Right lung (tissue), 10 donors: Measurements from ENCODE around the gene SKIDA1. TPM values are rescaled to one million over a fixed set of nuclear protein-coding genes. Genes with fewer than 3 reads are reported as not detected.
"Not testable (repeated sequence)": the region's sequence is repeated elsewhere in the genome, so short reads cannot be mapped to it uniquely, and the experiment has no call there.

Experiments used
- DNase-seq, 2 donors: peaks; one replicate each; pipeline ENCODE4 v3.0.0-alpha.2; 2013
- long read RNA-seq, 8 donors: transcript quantifications; one replicate each; lab custom pipeline, GENCODE V29; 2026
- polyA plus RNA-seq, 5 donors: library from polyadenylated mRNA; unstranded; fragments of 120-200 nt; gene quantifications; one replicate each; pipeline versions ENCODE4 v1.2.1 to v1.2.3, GENCODE V29; 2013; ENCODE audit warnings: inconsistent platforms in 1 of 5, low replicate concordance in 1 of 5; ENCODE audit not compliant: insufficient read length in 5 of 5, insufficient read depth in 1 of 5

Gene SKIDA1
- 1 to 10 TPM; 4.3 to 5.6 (median 4.6) TPM for polyA plus RNA-seq
- long read RNA-seq, donor 1, partial matches to known transcripts, result 22 of 22 reads
- long read RNA-seq, donor 1, other reads (novel, unspliced or antisense), result 0 of 22 reads
- long read RNA-seq, donor 2, result 0 reads
- long read RNA-seq, donor 3, partial matches to known transcripts, result 21 of 21 reads
- long read RNA-seq, donor 3, other reads (novel, unspliced or antisense), result 0 of 21 reads
- long read RNA-seq, donor 4, partial matches to known transcripts, result 0 of 1 reads
- long read RNA-seq, donor 4, other reads (novel, unspliced or antisense), result 0 of 1 reads
- long read RNA-seq, donor 5, partial matches to known transcripts, result 30 of 36 reads
- long read RNA-seq, donor 5, other reads (novel, unspliced or antisense), result 5 of 36 reads
- long read RNA-seq, donor 6, full-length matches to known transcripts, result 1 of 9 reads
- long read RNA-seq, donor 6, partial matches to known transcripts, result 8 of 9 reads
- long read RNA-seq, donor 6, other reads (novel, unspliced or antisense), result 0 of 9 reads
- long read RNA-seq, donor 7, partial matches to known transcripts, result 16 of 24 reads
- long read RNA-seq, donor 7, other reads (novel, unspliced or antisense), result 7 of 24 reads
- long read RNA-seq, donor 8, result 0 reads

DNA sequence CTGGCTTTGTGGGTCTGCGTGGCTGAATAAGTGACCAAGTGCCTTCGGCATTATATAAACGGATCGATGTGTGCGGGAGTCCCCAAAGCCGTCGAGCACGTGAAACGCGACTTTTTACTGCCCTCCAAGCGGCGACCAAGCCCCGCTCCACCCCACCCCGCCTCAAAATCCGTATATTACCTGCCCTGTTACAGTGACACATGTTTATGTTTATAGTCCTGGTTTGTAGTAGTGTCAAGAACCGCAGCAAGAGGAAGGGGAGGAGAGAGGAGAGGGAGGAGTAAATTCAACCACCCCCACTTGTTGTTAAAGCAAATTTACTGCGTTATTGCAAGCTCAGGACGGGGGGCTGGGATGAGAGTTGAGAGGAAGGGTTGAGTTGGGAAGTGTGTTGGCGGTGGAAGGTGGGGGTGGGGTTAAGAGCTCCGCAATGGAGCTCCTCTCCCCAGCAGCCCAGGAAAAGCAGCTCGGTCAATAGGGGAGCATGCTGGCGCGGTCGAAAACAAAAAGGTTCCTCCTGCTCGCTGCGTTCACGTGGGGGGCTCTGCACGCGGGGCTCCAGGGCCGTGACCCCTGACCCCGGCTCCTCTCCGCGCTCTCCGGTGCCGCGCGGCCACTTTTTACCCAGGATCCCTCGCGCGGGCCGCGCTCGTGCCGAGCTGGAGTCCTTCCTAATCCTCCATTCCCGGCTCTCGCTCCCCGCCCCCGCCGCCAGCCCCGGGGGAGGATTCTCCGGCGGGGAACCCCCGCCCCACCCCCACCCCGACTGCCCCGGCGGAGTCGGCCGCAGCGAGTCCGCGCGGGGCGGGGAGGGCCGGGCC is at the start of gene SKIDA1:
Gene SKIDA1, minus strand, starts transcription at position 316 of the 821 bp plus-strand sequence. CDS start 7,860 bp downstream, outside the sequence.
- peak; percentile 94 to 95 for DNase-seq

DNA sequence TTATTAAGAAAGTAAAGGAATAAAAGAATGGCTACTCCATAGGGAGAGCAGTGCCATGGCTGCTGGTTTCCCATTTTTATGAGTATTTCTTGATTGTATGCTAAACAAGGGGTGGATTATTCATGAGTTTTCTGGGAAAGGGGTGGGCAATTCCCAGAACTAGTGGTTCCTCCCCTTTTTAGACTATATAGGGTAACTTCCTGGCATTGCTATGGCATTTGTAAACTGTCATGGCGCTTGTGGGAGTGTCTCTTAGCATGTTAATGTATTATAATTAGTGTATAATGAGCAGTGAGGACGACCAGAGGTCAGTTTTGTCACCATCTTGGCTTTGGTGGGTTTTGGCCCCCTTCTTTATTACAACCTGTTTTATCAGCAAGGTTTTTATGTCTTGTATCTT is 49.0 kb upstream of the SKIDA1 start:
- DNase-seq, result not testable (repeated sequence)

- DNase-seq, result no peak
Observed at GRCh38 chr10:21572578-21572977, 47.1 kb upstream of the SKIDA1 start.

GRCh38 chr10:21570761-21571521 is 45.5 kb upstream of the SKIDA1 start:
- no peak for DNase-seq

GRCh38 chr10:21558984-21559383 is 33.5 kb upstream of the SKIDA1 start:
- not testable (repeated sequence) for DNase-seq

DNA sequence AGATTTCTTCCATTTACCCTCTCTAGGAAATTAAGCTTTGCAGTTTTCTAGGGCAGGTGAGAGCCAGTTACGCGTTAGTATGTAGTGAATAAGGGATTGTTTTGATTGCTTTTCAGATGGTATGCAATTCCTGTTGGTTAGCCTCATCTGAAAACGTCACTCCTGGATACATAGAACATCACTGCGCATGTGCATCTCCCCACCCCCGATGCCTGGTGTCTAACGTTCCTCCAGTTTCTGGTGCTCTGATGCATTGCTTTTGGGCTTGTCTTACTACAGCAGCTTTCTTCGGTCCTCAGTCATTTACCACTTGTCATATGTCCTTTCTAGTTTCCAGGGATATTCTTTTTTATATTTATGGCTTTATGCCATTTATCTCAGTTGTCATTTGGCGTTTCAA is 31.0 kb upstream of the SKIDA1 start:
- no peak for DNase-seq

- DNase-seq, result no peak
Observed at GRCh38 chr10:21552638-21553037, 27.2 kb upstream of the SKIDA1 start.

GRCh38 chr10:21547246-21547645 is 21.8 kb upstream of the SKIDA1 start:
- DNase-seq, result no peak

DNA sequence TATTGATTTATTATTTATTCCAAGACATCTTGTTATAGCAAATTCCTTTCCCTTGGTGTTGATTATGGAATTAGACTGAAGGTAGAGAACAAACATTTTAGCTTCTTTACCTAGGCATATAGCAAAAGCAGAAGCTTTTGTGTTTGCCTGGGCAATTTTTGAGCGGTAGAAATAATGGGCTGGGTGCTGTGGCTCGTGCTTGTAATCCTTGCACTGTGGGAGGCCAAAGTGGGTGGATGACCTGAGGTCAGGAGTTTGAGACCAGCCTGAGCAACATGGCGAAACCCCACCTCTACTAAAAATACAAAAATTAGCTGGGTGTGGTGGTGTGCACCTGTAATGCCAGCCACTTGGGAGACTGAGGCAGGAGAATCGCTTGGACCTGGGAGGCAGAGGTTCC is 15.2 kb upstream of the SKIDA1 start:
- DNase-seq, result not testable (repeated sequence)

DNA sequence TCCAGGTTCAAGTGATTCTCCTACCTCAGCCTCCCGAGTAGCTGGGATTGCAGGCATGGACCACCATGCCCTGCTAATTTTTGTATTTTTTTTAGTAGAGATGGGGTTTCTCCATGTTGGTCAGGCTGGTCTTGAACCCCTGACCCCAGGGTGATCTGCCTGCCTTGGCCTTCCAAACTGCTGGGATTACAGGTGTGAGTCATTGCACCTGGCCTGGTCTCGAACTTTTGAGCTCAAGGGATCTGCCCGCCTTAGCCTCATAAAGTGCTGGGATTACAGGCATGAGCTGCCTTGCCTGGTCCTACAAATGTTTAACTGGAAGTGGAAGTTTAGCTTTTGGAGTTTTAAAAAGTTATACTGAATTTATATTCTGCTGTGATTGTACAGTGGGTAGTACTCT is 11.4 kb upstream of the SKIDA1 start:
- DNase-seq, result no peak

DNA sequence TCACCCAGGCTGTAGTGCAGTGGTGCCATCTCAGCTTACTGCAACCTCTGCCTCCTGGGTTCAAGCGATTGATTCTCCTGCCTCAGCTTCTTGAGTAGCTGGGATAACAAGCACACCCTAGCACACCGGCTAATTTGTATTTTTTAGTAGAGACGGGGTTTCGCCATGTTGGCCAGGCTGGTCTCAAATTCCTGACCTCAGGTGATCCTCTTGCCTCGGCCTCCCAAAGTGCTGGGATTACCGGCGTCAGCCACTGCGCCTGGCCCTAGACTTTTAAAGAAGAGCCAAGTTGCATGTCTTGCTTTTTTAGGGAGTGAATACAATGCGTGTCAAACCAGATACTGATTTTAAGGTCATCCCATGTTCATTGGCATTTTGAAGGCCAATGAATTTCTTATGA is 10.5 kb upstream of the SKIDA1 start:
- DNase-seq, result not testable (repeated sequence)

DNA sequence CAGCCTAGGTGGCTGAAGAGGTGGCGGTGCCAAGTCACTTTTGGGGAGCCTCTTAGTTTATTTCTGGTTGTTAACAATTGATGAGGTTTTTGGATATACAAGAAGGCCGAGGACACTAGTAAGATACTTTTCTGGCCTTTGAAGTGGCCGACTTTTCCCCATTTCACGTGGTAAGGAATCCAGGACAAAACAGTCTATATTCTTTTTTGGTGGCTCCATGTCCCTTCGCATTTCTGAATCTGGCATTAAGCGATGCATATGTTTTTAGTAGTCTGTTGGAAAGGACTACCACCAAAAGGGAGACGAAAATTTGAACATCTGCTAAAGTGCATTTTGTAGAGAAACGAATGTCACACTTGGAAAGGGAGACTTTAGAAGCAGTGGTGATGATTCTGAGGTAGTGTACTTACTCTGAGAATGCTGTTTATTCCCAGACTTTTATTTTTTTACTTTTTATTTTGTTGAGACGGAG is 10.0 kb upstream of the SKIDA1 start:
- peak; percentile 20 to 26 for DNase-seq

- DNase-seq, result peak; percentile 41 to 46
Observed at GRCh38 chr10:21534604-21535493, 9.4 kb upstream of the SKIDA1 start.

GRCh38 chr10:21534280-21534586 is 8.8 kb upstream of the SKIDA1 start:
- DNase-seq, result no peak

DNA sequence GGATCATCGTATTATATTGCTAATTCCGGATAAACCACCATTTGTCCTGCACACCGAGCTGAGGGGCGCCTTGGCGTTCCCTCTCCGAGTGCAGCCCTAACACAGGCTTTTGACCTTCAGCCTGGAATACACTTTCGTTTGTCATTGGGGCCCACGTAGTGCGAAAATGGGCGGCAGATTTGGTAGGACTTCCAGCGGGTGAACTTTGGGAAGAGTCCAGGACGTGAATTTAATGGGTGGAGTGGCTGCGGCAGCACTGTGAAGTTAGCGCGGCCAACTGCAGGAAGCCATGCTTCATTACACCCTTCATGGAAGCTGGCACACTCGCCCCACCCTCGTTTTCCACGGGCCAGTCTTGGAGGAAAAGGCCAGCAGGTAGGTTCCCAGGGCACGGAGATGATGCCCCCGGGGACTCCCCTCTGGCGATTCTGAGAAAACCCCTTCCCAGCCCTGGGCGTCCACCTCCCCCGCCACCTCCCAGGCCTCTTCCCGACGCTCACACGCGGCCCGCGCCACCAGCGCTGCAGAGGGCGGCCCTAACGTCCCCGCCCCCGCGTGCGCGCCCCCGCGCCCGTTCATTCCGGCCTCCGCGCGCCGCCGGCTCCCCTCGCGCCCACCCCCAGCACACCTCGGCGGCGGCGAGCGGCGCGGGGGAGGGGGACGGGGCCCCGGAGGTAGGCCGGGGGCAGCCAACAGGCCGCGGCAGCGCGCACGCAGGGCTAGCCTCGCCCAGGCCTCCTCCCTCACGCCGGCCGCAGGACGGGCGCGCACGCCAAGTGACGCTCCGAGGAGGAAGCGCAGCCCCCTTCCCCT is 8.2 kb upstream of the SKIDA1 start, which contains the start of gene MLLT10:
Gene MLLT10, plus strand, starts transcription at position 766 of the 813 bp plus-strand sequence. CDS start 413 bp downstream, outside the sequence.
- DNase-seq, result peak; percentile 97

DNA sequence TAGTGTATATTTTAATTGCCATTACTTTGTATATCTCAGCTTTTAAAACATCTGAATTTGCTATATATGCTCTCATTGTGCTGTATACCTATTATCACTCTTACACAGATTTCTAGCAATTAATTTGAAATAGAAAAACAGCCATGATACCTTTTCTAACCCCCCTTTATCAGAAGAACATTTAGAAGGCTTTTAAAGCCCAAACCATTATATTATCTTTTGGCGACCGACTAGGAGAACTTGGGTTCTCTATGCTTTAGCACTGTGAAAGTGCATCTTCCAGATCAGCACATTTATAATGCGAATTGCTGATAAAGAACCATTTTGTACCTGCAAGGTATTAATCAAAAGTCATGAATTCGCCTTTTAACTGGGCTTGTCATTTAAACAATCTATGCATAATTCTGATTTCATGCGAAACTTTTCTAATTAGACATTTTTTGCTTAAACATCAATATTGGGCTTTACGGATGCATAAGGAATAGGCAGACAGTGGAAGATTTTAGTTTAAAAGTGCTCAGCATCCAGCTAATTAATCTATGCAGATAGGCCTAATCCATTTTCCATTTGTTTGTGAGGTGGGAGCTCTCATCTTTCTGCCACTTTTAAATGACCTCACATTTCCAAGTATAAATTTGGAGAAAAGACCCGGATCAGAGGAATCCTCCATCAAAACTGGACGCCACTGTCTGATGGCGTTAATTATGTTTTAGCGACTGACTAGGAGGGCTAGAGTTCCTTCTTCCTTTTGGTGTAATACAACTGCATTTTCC is 7.4 kb upstream of the SKIDA1 start:
- peak in 1 of 2 donors; percentile 8 for DNase-seq

GRCh38 chr10:21531164-21531563 is 5.7 kb upstream of the SKIDA1 start:
- DNase-seq, result no peak

- DNase-seq, result no peak
Observed at GRCh38 chr10:21530641-21531040, 5.2 kb upstream of the SKIDA1 start.

DNA sequence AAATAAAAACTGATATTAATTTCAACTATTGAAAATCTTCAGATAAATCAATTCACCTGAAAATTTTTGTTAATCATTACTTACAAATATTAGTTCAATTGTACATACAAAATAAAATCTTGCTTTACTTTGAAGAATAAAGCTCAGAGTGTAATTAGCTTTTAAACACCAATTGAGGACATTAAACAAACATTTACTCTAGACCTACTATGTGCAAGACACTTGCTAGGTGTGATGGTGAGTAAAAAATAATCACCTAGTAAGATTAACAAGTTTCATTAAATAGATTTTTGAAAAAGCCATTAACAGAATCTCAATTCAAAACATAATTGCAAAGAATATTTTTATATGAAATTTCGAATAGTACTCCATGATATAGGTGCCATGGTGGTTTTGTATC is 4.7 kb upstream of the SKIDA1 start:
- no peak for DNase-seq
